GM12878 (cell line): ENCODE data around the gene ZNF329. TPM values are rescaled to one million over a fixed set of nuclear protein-coding genes. Genes with fewer than 3 reads are reported as not detected.

Source experiments
- ATAC-seq: fragments of 200-7000 bp; cut with Tn5 transposase; 3 replicates; pipeline ENCODE4 v1.9.1; 2020; ENCODE audit warnings: mild to moderate bottlenecking, moderate library complexity
- BruUV-seq: library from RNA; stranded (reverse); fragments of 400-500 nt; replicated peaks from 2 replicates; lab custom pipeline; 2021; lab: Mats Ljungman, UMichigan
- CTCF ChIA-PET: fragments of 300-600 bp; sonication (Branson Sonifier 250); formaldehyde crosslinking; extraction: SDS; loops from one replicate; lab custom pipeline; 2021; ENCODE audit warnings: inconsistent platforms; lab: Yijun Ruan, JAX
- POLR2A ChIA-PET: fragments of 350-600 bp; formaldehyde crosslinking; extraction: SDS; loops from one replicate; lab custom pipeline; 2021; ENCODE audit warnings: inconsistent platforms; lab: Charles Lee
- RAD21 ChIA-PET: fragments of 300-600 bp; sonication (Branson Sonifier 250); formaldehyde crosslinking; loops from one replicate; lab custom pipeline; 2023; ENCODE audit warnings: antibody characterized with exemption; ENCODE audit not compliant: unreplicated experiment; lab: Charles Lee
- SMC1A ChIA-PET: fragments of 300-600 bp; sonication (Branson Sonifier 250); formaldehyde crosslinking; loops from one replicate; lab custom pipeline; 2023; ENCODE audit not compliant: unreplicated experiment, uncharacterized antibody; lab: Charles Lee
- DNase-seq: peaks from one replicate; pipeline ENCODE4 v3.0.0-alpha.2; 2011; ENCODE audit warnings: low read depth, low spot score
- FAIRE-seq: peaks from 3 replicates; lab custom pipeline; 2011; peaks lifted over from hg19 to GRCh38; lab: Jason Lieb, UNC
- H2AFZ ChIP-seq: 2 replicates; pipeline ENCODE4 v1.6.0; 2011; ENCODE audit warnings: low read depth, low read length, control low read depth; ENCODE audit not compliant: control insufficient read depth
- H3K27ac ChIP-seq: 2 replicates; pipeline ENCODE4 v1.5.1; 2011; ENCODE audit warnings: control low read depth; ENCODE audit not compliant: control insufficient read depth, insufficient read depth
- H3K27me3 ChIP-seq, 2 experiments: replicated peaks in 1 of 2; 2 replicates each; pipeline versions ENCODE4 v1.6.0 to v1.6.1; 2011; ENCODE audit warnings: low read length in 1 of 2; ENCODE audit not compliant: control insufficient read depth in 2 of 2, insufficient read depth in 2 of 2
- H3K36me3 ChIP-seq, 2 experiments: 2 replicates each; pipeline ENCODE4 v1.5.1; 2011; ENCODE audit warnings: low read length in 1 of 2; ENCODE audit not compliant: control insufficient read depth in 2 of 2, insufficient read depth in 2 of 2
- H3K4me1 ChIP-seq: 2 replicates; pipeline ENCODE4 v1.6.1; 2011; ENCODE audit warnings: mild to moderate bottlenecking, low read length, moderate library complexity, mixed read lengths; ENCODE audit not compliant: control insufficient read depth, insufficient read depth
- H3K4me2 ChIP-seq: 2 replicates; pipeline ENCODE4 v1.6.0; 2011; ENCODE audit warnings: control low read depth; ENCODE audit not compliant: control insufficient read depth, insufficient read depth
- H3K4me3 ChIP-seq: fragments of 200-600 bp; sonication (generic); 2 replicates; pipeline ENCODE4 v1.5.1; 2016
- H3K79me2 ChIP-seq: 2 replicates; pipeline ENCODE4 v1.6.0; 2011; ENCODE audit warnings: low read length; ENCODE audit not compliant: control insufficient read depth, insufficient read depth
- H3K9ac ChIP-seq: 2 replicates; pipeline ENCODE4 v1.8.0; 2011; ENCODE audit warnings: low read length, control low read depth, mixed read lengths; ENCODE audit not compliant: control insufficient read depth, insufficient read depth
- H3K9me3 ChIP-seq: replicated peaks from 3 replicates; pipeline ENCODE4 v1.5.1; 2011; ENCODE audit warnings: mild to moderate bottlenecking, low read length; ENCODE audit not compliant: control insufficient read depth, insufficient read depth
- H4K20me1 ChIP-seq: 2 replicates; pipeline ENCODE4 v1.6.0; 2011; ENCODE audit not compliant: control insufficient read depth, insufficient read depth
- ATF2 ChIP-seq: IDR thresholded peaks from 2 replicates; pipeline ENCODE4 v1.6.1; 2012; ENCODE audit warnings: low read length, inconsistent platforms
- BMI1 ChIP-seq: fragments of 450-650 bp; IDR thresholded peaks from 2 replicates; pipeline ENCODE4 v1.6.1; 2016; ENCODE audit warnings: mild to moderate bottlenecking, moderate library complexity, borderline replicate concordance
- CEBPZ ChIP-seq: fragments of 150-350 bp; IDR thresholded peaks from 2 replicates; pipeline ENCODE4 v1.6.1; 2016; ENCODE audit warnings: low read depth, low read length
- ETV6 ChIP-seq, 2 experiments: fragments of 450-650 bp in 1 of 2; IDR thresholded peaks in 1 of 2; conservative IDR thresholded peaks in 1 of 2; 2 replicates each; pipeline ENCODE4 v1.6.1; 2014; ENCODE audit warnings: antibody characterized with exemption in 1 of 2, borderline replicate concordance in 1 of 2, low read depth in 1 of 2, mild to moderate bottlenecking in 1 of 2, moderate library complexity in 1 of 2
- GABPA ChIP-seq: IDR thresholded peaks from 2 replicates; pipeline ENCODE4 v1.6.1; 2014; ENCODE audit warnings: antibody characterized with exemption, low read depth, mild to moderate bottlenecking, inconsistent platforms
- HDGF ChIP-seq: fragments of 450-650 bp; IDR thresholded peaks from 2 replicates; pipeline ENCODE4 v1.6.1; 2016; ENCODE audit warnings: antibody characterized with exemption
- KLF5 ChIP-seq: fragments of 450-650 bp; IDR thresholded peaks from 2 replicates; pipeline ENCODE4 v1.6.1; 2014; ENCODE audit warnings: mild to moderate bottlenecking; ENCODE audit not compliant: partially characterized antibody
- LARP7 ChIP-seq: fragments of 450-650 bp; IDR thresholded peaks from 2 replicates; pipeline ENCODE4 v1.6.1; 2017; ENCODE audit warnings: mild to moderate bottlenecking
- MEF2B ChIP-seq: fragments of 450-650 bp; IDR thresholded peaks from 2 replicates; pipeline ENCODE4 v1.6.1; 2018; ENCODE audit warnings: mild to moderate bottlenecking, moderate library complexity; ENCODE audit not compliant: partially characterized antibody, poor library complexity, severe bottlenecking
- NFXL1 ChIP-seq: fragments of 450-650 bp; IDR thresholded peaks from 2 replicates; pipeline ENCODE4 v1.6.1; 2017; ENCODE audit warnings: antibody characterized with exemption, mild to moderate bottlenecking, borderline replicate concordance
- RCOR1 ChIP-seq: conservative IDR thresholded peaks from 2 replicates; pipeline ENCODE4 v1.6.1; 2012; ENCODE audit warnings: low read depth, low read length, improper control_type of control experiment
- USF1 ChIP-seq: IDR thresholded peaks from 2 replicates; pipeline ENCODE4 v1.6.1; 2011; ENCODE audit warnings: borderline replicate concordance, low read depth, mild to moderate bottlenecking, moderate library complexity, mixed read lengths, low read length; ENCODE audit not compliant: insufficient read depth; ENCODE audit errors: extremely low read length
- ZNF217 ChIP-seq: fragments of 450-650 bp; IDR thresholded peaks from 2 replicates; pipeline ENCODE4 v1.6.1; 2017; ENCODE audit warnings: antibody characterized with exemption, mild to moderate bottlenecking
- ZNF592 ChIP-seq: fragments of 450-650 bp; IDR thresholded peaks from 2 replicates; pipeline ENCODE4 v1.6.1; 2017; ENCODE audit warnings: mild to moderate bottlenecking, moderate library complexity
- WGBS: methylation state at CpG from one replicate; pipeline ENCODE4 v1.1.6; 2016; ENCODE audit warnings: low lambda C conversion rate; ENCODE audit not compliant: insufficient replicate concordance, insufficient coverage; ENCODE audit errors: missing lambda C conversion rate; 5-methylcytosine and 5-hydroxymethylcytosine counted together
- in situ Hi-C: fragments of 300-500 bp; cut with MboI; formaldehyde crosslinking; loops from 9 replicates; pipeline ENCODE4 v1.14.3; 2018; ENCODE audit warnings: mixed read lengths
- intact Hi-C: fragments of 100-400 bp; cut with micrococcal nuclease; formaldehyde crosslinking; loops from one replicate; pipeline ENCODE4 v1.14.2; 2022; ENCODE audit not compliant: unreplicated experiment
- polyA plus RNA-seq, 11 experiments: library from polyadenylated mRNA; depleted of rRNA in 4 of 11; unstranded in 6 of 11; stranded (reverse) in 5 of 11; fragments of >200 nt; fragmentation: Nextera tagmentation in 4 of 11; fragmentation: Illumina TruSeq in 1 of 11; extraction: Ambion mirVana in 4 of 11; extraction: Trizol in 1 of 11; gene quantifications; 1 replicate in 1 of 11; 2 replicates in 10 of 11; pipeline versions ENCODE4 v1.2.1 to v1.2.3, GENCODE V29; 2011 to 2016; ENCODE audit warnings: inconsistent platforms in 2 of 11, missing spikeins in 2 of 11, low read depth in 1 of 11
- total RNA-seq, 4 experiments: library from RNA; depleted of rRNA in 3 of 4; stranded (reverse); fragments of >200 nt in 3 of 4; fragmentation: Illumina TruSeq in 1 of 4; extraction: Trizol in 1 of 4; gene quantifications; 2 replicates each; pipeline versions ENCODE4 v1.2.1 to v1.2.3, GENCODE V29; 2013 to 2021

ZNF329 gene
- total and polyA plus RNA-seq, 10 of the 15 experiments (the other 5 are each of a cell fraction or from before 2014, with no cell fraction given), result 0.11 to 4.7 (median 0.56) TPM; not detected in 1

GRCh38 chr19:58154287-58154678 is 3.7 kb upstream of the ZNF329 start (continued):
- no peak for TF ChIP-seq USF1
- no peak for TF ChIP-seq ETV6 (conservative IDR thresholded peaks at IDR 0.05 in 1 of 2, IDR thresholded peaks at IDR 0.05 in 1 of 2; ENCODE audit: borderline replicate concordance in 1 of 2, low read depth in 1 of 2)
- TF ChIP-seq RCOR1, result no peak
- no peak for TF ChIP-seq GABPA
- TF ChIP-seq CEBPZ, result no peak
- TF ChIP-seq ZNF217, result no peak
- TF ChIP-seq, all 136 proteins: peak for 0

DNA sequence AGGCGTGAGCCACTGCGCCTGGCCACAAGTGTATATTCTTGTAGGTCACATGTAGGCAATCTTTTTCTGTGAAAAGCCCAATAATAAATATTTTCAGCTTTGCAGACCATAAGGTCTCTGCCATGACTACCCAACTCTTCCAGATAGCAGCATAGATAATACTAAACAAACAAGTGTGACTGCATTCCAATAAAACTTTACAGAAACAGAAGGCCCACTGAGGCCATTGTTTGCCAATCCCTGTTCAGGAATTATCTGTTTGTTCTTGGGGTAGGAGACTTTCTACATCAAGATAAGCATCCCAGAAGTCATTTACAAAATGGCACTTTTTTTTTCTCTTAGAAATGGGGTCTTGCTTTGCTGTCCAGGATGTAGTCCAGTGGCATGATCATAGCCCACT is 2.8 kb upstream of the ZNF329 start:
- BruUV-seq, result no TSS peak
- FAIRE-seq (no peak), DNase-seq (no peak), ATAC-seq (no peak)
- no peak overlapping the region for H2AFZ ChIP-seq
- H3K79me2 ChIP-seq, result no peaks in the 10 kb centered on the region
- H3K4me1 ChIP-seq, result no peaks in the 10 kb centered on the region
- no peak overlapping the region for H3K27ac ChIP-seq
- intact Hi-C loops, result no loop called here
- H3K9me3 ChIP-seq, result peaks cover 7% of the 10 kb centered on the region; the same call in 2 of the 3 replicates
- ChIA-PET RAD21 (no interaction called here), CTCF (interaction anchor here (0.5 kb wide), 1 partner anchor 426 kb away, joined by 3 read pairs; the partner anchor contains the start of gene ZNF671), POLR2A (no interaction called here), SMC1A (no interaction called here)
- in situ Hi-C loops, result no loop called here
- no peak overlapping the region for H3K9ac ChIP-seq
- no peak overlapping the region for H3K4me3 ChIP-seq
- H4K20me1 ChIP-seq, result no peaks in the 10 kb centered on the region
- WGBS, result 100% methylated on average over 2 of the region's 2 CpGs
- no peak overlapping the region for H3K4me2 ChIP-seq
- no peaks in the 10 kb centered on the region for H3K36me3 ChIP-seq
- H3K27me3 ChIP-seq, result no peaks in the 10 kb centered on the region
- TF ChIP-seq NFXL1 (no peak), LARP7 (no peak), BMI1 (no peak), ZNF592 (no peak), KLF5 (no peak), MEF2B (no peak), HDGF (no peak), ATF2 (no peak)
